HEK293 (cell line): ENCODE measurements around the gene GJD4.

ENCODE experiments used
- CTCF ChIP-seq: fragments of 450-650 bp; formaldehyde crosslinking; IDR thresholded peaks from 2 replicates; pipeline ENCODE4 v1.5.1; 2016; ENCODE audit warnings: missing biosample characterization, missing genetic modification characterization
- REST ChIP-seq: fragments of 450-650 bp; formaldehyde crosslinking; IDR thresholded peaks from 2 replicates; pipeline ENCODE4 v1.5.1; 2016; ENCODE audit warnings: missing biosample characterization, missing genetic modification characterization
- YY1 ChIP-seq: fragments of 450-650 bp; formaldehyde crosslinking; IDR thresholded peaks from 2 replicates; pipeline ENCODE4 v1.5.1; 2018; ENCODE audit warnings: missing biosample characterization, missing genetic modification characterization
- ZBTB21 ChIP-seq: fragments of 450-650 bp; formaldehyde crosslinking; IDR thresholded peaks from 2 replicates; pipeline ENCODE4 v1.5.1; 2017; ENCODE audit warnings: missing biosample characterization, missing genetic modification characterization

GRCh38 chr10:35588836-35589235 lies 16.3 kb upstream of the GJD4 start:
- TF ChIP-seq ZBTB21 (tag by site-specific recombination) (no peak), CTCF (tag by site-specific recombination) (no peak), REST (tag by site-specific recombination) (no peak), YY1 (no peak)
